Cardiac fibroblast (primary cell): ENCODE results near the gene CCDC8.

Experiments used
- DNase-seq, 2 donors: peaks; one replicate each; pipeline versions ENCODE4 v3.0.0 to v3.0.0-alpha.2; 2010; ENCODE audit warnings: low read depth in 2 of 2
- H3K4me3 ChIP-seq, 2 donors: replicated peaks in 1 of 2; 1 replicate in 1 of 2; 2 replicates in 1 of 2; pipeline ENCODE4 v1.5.1; 2011; ENCODE audit warnings: low read depth in 2 of 2, low read length in 2 of 2, mild to moderate bottlenecking in 2 of 2, moderate library complexity in 1 of 2
- CTCF ChIP-seq: IDR thresholded peaks from one replicate; pipeline ENCODE4 v1.5.1; 2011; ENCODE audit warnings: low read depth, mild to moderate bottlenecking, low read length, inconsistent platforms

Gene CCDC8

GRCh38 chr19:46453661-46454060 is 40.3 kb upstream of the CCDC8 start:
- TF ChIP-seq CTCF, result no peak
- H3K4me3 ChIP-seq, result no peak overlapping the region
- DNase-seq, result no peak

GRCh38 chr19:46452186-46452585 is 38.8 kb upstream of the CCDC8 start:
- no peak for TF ChIP-seq CTCF
- no peak for DNase-seq

GRCh38 chr19:46451352-46451751 is 38.0 kb upstream of the CCDC8 start:
- no peak for TF ChIP-seq CTCF
- DNase-seq, result no peak
- H3K4me3 ChIP-seq, result no peak overlapping the region

More at GRCh38 chr19:46452186-46452585, 38.8 kb upstream of the CCDC8 start:
- no peak overlapping the region for H3K4me3 ChIP-seq

- DNase-seq, result no peak
- no peak overlapping the region for H3K4me3 ChIP-seq
- TF ChIP-seq CTCF, result no peak
Observed at GRCh38 chr19:46450737-46451136, 37.4 kb upstream of the CCDC8 start.

GRCh38 chr19:46449228-46449627 is 35.9 kb upstream of the CCDC8 start:
- no peak for TF ChIP-seq CTCF
- DNase-seq, result no peak
- H3K4me3 ChIP-seq, result no peak overlapping the region

- no peak for DNase-seq
- no peak overlapping the region for H3K4me3 ChIP-seq
- no peak for TF ChIP-seq CTCF
Observed at GRCh38 chr19:46448601-46449000, 35.2 kb upstream of the CCDC8 start.

GRCh38 chr19:46447824-46448223 is 34.5 kb upstream of the CCDC8 start:
- no peak overlapping the region for H3K4me3 ChIP-seq
- no peak for DNase-seq
- no peak for TF ChIP-seq CTCF
